LNCAP (cell line): Measurements from ENCODE around the gene CNOT1.

Experiments
- TF ChIP-seq, protein P1 (sequence below): fragments of 450-650 bp; IDR thresholded peaks from 2 replicates; pipeline ENCODE4 v1.5.1; 2017; ENCODE audit warnings: mild to moderate bottlenecking

CNOT1 gene

DNA sequence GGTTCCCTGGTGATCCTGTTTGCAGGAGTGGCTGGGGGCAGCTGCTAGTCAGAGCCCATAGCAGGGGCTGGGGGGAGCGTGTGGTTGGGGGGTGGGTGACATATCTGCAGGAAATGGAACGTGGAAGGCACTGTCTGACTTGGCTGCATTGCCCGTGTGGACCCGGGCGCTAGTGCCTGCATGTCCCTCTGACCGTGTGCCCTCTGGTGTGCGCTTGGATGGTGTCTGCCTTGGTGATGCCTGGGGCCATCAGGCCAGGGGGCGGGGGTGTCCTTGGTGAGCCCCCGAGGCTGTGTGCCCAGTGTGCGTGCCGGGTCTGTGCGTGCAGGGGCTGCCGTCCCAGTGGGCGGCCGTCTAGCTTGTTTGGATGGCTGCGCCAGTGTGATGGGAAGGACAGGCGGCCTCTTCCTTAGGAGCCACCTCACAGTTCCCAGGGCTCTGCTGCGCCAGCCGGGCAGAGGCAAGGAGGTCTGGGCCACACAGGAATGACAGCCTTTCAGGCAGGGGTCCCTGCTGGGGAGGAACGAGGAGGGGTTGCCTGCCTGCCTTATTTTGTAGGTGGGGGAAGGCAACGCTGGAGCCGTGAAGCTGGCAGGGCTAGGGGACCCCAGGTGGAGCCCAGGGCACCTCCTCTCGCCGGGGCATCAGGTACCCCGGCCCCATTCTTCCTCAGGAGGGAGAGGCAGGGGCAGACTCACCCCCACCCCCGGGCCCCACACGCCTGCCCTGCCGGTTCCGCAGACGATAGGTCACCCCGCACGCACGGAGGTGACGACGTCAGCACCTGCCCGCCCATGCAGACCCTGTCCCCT lies 129.0 kb downstream of the CNOT1 start:
- TF ChIP-seq, protein P1, sequence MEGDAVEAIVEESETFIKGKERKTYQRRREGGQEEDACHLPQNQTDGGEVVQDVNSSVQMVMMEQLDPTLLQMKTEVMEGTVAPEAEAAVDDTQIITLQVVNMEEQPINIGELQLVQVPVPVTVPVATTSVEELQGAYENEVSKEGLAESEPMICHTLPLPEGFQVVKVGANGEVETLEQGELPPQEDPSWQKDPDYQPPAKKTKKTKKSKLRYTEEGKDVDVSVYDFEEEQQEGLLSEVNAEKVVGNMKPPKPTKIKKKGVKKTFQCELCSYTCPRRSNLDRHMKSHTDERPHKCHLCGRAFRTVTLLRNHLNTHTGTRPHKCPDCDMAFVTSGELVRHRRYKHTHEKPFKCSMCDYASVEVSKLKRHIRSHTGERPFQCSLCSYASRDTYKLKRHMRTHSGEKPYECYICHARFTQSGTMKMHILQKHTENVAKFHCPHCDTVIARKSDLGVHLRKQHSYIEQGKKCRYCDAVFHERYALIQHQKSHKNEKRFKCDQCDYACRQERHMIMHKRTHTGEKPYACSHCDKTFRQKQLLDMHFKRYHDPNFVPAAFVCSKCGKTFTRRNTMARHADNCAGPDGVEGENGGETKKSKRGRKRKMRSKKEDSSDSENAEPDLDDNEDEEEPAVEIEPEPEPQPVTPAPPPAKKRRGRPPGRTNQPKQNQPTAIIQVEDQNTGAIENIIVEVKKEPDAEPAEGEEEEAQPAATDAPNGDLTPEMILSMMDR = no peak

DNA sequence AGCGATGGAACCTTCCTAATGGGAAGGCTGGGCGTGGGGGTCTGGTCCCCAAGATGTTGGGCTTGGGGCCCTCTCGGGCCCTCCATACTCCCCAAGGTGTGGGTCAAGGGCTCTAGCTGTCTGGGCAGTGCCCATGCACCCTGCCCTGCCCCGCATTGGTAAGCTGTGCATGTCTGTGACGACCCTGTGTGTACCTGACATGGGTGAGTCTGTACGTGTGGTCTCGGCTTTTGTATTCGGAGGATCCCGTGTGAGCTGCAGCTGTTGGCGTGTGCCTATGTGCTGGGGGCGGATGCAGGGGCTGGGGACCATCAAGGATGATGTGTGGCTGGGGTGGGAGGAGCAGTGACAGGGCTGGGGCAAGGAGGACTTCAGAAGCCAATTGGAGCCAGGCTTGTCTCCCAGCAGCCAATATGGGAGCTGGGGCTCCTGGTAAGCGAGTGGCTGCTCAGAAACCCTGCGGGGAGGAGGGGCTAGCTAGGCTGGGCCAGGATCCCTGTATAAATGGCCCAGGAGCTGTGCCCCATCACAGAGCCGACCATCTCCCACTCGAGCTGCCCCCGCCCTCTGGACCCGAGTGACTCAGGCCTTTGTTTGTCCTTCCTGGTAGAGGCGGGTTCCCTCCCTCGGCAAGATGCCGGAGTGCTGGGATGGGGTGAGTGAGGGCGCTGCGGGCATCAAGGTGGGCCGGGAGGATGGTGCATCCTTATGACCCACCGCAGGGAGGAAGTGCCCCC lies 129.8 kb downstream of the CNOT1 start, which contains the start of gene NDRG4:
Gene NDRG4 (plus strand): TSS at position 529 of the 737 bp plus-strand sequence. CDS start 106 bp downstream, at position 635.
- TF ChIP-seq, protein P1 = no peak

DNA sequence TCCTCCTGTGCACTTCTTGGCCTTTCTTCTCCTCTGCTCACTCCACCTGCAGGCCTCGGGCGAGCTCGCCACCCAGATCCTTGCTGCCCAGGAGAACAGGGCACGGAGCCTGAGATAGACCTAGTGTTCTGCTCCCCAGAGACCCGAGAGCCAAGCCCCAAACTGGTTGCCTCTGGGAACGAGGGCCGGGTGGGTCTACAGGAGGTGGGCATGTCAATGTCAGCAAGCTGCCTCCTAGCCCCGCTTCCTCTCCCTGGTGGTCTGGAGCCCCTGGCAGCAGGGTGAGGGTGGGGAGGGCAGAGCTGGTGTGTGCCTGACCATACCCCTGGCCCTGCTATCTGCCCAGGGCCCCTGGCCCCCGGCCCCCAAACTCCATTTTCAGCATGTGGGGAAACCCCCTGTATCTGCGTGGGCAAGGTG lies 130.5 kb downstream of the CNOT1 start:
- TF ChIP-seq, protein P1 = no peak

DNA sequence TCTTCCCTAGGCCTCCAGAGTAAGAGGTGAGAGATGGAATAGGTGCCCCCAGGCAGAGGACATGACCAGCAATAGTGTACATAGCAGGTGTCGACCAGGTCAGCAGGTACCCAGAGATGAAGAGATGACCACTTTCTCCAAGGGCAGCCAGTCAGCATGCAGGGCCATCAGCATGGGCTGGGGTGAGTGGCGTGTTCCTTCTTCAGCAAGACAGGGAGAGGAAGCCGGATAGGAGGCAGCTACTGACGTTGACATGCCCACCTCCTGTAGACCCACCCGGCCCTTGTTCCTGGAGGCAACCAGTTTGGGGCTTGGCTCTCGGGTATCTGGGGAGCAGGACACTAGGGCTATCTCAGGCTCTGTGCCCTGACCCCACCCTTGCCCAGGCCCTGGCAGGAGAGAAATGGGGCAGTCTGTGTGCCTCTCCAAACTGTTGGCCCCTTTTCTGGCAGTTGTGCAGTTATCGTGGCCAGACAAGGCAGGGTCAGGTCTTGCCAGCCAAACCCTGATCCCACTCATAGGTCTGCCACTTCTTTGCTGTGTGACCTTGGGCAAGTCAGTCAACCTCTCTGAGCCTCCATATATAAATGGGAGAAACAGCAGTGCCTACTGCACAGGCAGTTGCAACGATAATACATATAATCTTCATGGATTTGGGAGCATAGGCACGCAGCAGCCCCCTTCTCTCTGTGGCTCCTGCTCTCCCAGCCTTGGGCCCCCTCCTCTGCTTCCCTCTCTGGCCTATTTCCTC lies 131.1 kb downstream of the CNOT1 start:
- TF ChIP-seq, protein P1 = no peak

DNA sequence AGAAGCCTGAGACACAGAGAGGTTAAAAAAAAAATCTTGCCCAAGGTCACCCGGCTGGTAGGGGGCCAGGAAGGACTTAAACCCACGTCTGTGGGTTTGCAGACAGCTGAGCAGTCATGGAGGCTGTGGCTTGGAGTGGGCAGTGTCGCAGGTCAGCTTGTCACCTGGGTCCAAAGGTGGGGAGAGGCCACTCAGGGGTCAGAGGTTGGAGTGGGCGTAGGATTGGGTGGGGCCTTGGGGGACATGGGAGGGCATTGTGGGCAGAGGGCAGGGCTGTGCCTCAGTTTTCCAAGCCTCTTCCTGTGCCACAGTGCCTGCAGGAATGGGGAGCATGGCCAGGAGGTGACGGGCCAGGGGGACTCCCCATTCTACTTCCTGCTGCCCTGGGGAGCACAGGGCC lies 131.7 kb downstream of the CNOT1 start:
- TF ChIP-seq, protein P1 = no peak

DNA sequence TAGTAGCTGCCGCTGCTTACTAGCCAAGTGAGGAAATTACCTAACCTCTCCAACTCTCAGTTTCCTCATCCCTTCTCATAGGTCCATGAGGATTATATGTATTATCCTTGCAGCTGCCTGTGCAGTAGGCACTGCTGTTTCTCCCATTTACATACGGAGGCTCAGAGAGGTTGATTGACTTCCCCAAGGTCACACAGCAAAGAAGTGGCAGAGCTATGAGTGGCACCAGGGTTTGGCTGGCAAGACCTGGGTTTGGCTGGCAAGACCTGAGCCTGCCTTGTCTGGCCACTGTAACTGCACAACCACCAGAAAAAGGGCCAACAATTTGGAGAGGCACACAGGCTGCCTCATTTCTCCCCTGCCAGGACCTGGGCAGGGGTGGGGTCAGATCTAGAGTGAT lies 132.2 kb downstream of the CNOT1 start:
- TF ChIP-seq, protein P1 = no peak
